MM.1S (cell line): ENCODE results near the gene AUTS2.

Experiments
- CTCF ChIP-seq: fragments of 300-600 bp; sonication (generic); IDR thresholded peaks from 2 replicates; pipeline ENCODE4 v1.5.1; 2016; ENCODE audit warnings: antibody characterized with exemption, low read length, mixed read lengths
- EZH2 ChIP-seq: fragments of 300-600 bp; sonication (generic); optimal IDR thresholded peaks from 2 replicates; pipeline ENCODE3; 2017; ENCODE audit warnings: low read depth, mild to moderate bottlenecking, antibody characterized with exemption, low read length, mixed read lengths
- EZH2phosphoT487 ChIP-seq: fragments of 300-600 bp; sonication (generic); IDR thresholded peaks from 2 replicates; pipeline ENCODE4 v1.6.1; 2018; ENCODE audit warnings: antibody characterized with exemption, low read length

- no peak for TF ChIP-seq EZH2
- no peak for TF ChIP-seq CTCF
- no peak for TF ChIP-seq EZH2phosphoT487
These were observed 1167.8 kb downstream of the AUTS2 start for GRCh38 chr7:70766109-70766508.
